Peyer's patch (tissue), 4 donors: Measurements from ENCODE around the gene DNMT1. TPM values are rescaled to one million over a fixed set of nuclear protein-coding genes. Genes with fewer than 3 reads are reported as not detected.

Experiments used
- DNase-seq, 3 donors: peaks; one replicate each; pipeline ENCODE4 v3.0.0-alpha.2; 2017 to 2019
- H3K27ac ChIP-seq, 4 donors: fragments of 200-600 bp; sonication (generic); one replicate each; pipeline ENCODE4 v1.5.1; 2016 to 2019
- H3K27me3 ChIP-seq, 2 donors: fragments of 200-600 bp; sonication (generic); one replicate each; pipeline ENCODE4 v1.5.1; 2019
- H3K36me3 ChIP-seq, 3 donors: fragments of 200-600 bp; sonication (generic); one replicate each; pipeline ENCODE4 v1.5.1; 2016 to 2019
- H3K4me1 ChIP-seq, 4 donors: fragments of 200-600 bp; sonication (generic); one replicate each; pipeline ENCODE4 v1.5.1; 2016 to 2019
- H3K4me3 ChIP-seq, 4 donors: fragments of 200-600 bp; sonication (generic); 1 replicate in 3 of 4; 2 replicates in 1 of 4; pipeline ENCODE4 v1.5.1; 2016 to 2019; ENCODE audit warnings: mild to moderate bottlenecking in 1 of 4
- H3K9me3 ChIP-seq, 4 donors: fragments of 200-600 bp; sonication (generic); one replicate each; pipeline ENCODE4 v1.5.1; 2016 to 2019; ENCODE audit warnings: mild to moderate bottlenecking in 1 of 4
- POLR2A ChIP-seq, 2 donors: fragments of 450-650 bp; IDR thresholded peaks; one replicate each; pipeline ENCODE4 v1.5.1; 2017; ENCODE audit warnings: antibody characterized with exemption in 2 of 2, mild to moderate bottlenecking in 2 of 2, moderate library complexity in 2 of 2
- total RNA-seq, 4 donors: library from RNA; depleted of rRNA; stranded (reverse); fragments of >200 nt; gene quantifications; one replicate each; pipeline ENCODE4 v1.1.0, GENCODE V29; 2016
- TF ChIP-seq, protein P1 (sequence below), 6 experiments: fragments of 450-650 bp in 4 of 6; fragments of 200-600 bp in 2 of 6; sonication (generic) in 1 of 6; IDR thresholded peaks; one replicate each; pipeline ENCODE4 v1.5.1; 2017 to 2019; ENCODE audit warnings: antibody characterized with exemption in 6 of 6, mild to moderate bottlenecking in 3 of 6, moderate library complexity in 1 of 6

Gene DNMT1
- total RNA-seq, 4 donors from 2014 or later: 22.1 to 195 (median 41.5) TPM

DNA sequence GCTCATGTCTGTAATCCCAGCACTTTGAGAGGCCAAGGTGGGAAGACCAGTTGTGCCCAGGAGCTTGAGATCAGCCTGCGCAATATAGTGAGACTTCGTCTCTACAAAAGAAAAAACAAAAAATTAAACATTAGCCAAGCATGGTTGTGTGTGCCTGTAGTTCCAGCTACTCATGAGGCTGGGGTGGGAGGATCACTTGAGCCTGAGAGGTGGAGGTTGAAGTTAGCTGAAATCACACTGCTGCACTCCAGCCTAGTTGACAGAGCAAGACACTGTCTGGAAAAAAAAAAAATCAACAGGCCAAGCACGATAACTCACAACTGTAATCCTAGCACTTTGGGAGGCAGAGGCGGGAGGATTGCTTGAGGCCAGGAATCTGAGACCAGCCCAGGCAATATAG is 40.2 kb upstream of the DNMT1 start:
- H3K4me3 ChIP-seq: no peak overlapping the region
- no peak for DNase-seq
- no peak for TF ChIP-seq POLR2A (IDR thresholded peaks at IDR 0.05)
- TF ChIP-seq, protein P1, sequence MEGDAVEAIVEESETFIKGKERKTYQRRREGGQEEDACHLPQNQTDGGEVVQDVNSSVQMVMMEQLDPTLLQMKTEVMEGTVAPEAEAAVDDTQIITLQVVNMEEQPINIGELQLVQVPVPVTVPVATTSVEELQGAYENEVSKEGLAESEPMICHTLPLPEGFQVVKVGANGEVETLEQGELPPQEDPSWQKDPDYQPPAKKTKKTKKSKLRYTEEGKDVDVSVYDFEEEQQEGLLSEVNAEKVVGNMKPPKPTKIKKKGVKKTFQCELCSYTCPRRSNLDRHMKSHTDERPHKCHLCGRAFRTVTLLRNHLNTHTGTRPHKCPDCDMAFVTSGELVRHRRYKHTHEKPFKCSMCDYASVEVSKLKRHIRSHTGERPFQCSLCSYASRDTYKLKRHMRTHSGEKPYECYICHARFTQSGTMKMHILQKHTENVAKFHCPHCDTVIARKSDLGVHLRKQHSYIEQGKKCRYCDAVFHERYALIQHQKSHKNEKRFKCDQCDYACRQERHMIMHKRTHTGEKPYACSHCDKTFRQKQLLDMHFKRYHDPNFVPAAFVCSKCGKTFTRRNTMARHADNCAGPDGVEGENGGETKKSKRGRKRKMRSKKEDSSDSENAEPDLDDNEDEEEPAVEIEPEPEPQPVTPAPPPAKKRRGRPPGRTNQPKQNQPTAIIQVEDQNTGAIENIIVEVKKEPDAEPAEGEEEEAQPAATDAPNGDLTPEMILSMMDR (IDR thresholded peaks at IDR 0.05): no peak
- H3K36me3 ChIP-seq: no peaks in the 10 kb centered on the region
- no peak overlapping the region for H3K27ac ChIP-seq
- H3K4me1 ChIP-seq: peaks cover 0 to 6% (median 3%) of the 10 kb centered on the region in 4 donors
- no peaks in the 10 kb centered on the region for H3K9me3 ChIP-seq
- H3K27me3 ChIP-seq: no peaks in the 10 kb centered on the region

DNA sequence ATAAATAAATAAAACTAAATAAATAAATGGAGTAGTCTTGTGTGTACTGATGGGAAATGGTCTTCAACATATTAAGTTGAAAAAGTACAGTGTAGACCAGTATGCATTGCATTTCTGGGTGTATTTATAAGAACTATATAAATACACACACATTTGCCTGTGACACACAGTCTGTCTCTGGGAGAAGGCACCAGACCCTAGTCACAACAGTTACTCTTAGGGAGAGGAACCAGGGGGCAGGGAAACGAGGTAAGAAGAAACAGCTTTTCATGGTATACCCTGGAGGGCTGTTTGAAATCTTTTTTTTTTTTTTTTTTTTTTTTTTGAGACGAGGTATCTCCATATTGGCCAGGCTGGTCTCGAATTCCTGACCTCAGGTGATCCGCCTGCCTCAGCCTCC is 39.2 kb upstream of the DNMT1 start:
- Histone ChIP-seq H3K4me1 (peaks cover 0 to 12% (median 9%) of the 10 kb centered on the region in 4 donors), H3K36me3 (no peaks in the 10 kb centered on the region), H3K27me3 (no peaks in the 10 kb centered on the region), H3K27ac (no peak overlapping the region), H3K9me3 (no peaks in the 10 kb centered on the region), H3K4me3 (no peak overlapping the region)
- no peak for TF ChIP-seq POLR2A (IDR thresholded peaks at IDR 0.05)
- TF ChIP-seq, protein P1 (IDR thresholded peaks at IDR 0.05): no peak
- no peak for DNase-seq

- no peaks in the 10 kb centered on the region for H3K36me3 ChIP-seq
- H3K27me3 ChIP-seq: no peaks in the 10 kb centered on the region
- no peak for DNase-seq
- peak overlapping the region; percentile 86 to 91 (median 88) for H3K27ac ChIP-seq
- TF ChIP-seq, protein P1 (IDR thresholded peaks at IDR 0.05): no peak
- TF ChIP-seq POLR2A (IDR thresholded peaks at IDR 0.05): no peak
- H3K4me1 ChIP-seq: peaks cover 0 to 20% (median 9%) of the 10 kb centered on the region in 4 donors
- no peaks in the 10 kb centered on the region for H3K9me3 ChIP-seq
- H3K4me3 ChIP-seq: peak overlapping the region; percentile 66 to 88 (median 71)
Measured at GRCh38 chr19:10231612-10232228, 37.0 kb upstream of the DNMT1 start.

DNA sequence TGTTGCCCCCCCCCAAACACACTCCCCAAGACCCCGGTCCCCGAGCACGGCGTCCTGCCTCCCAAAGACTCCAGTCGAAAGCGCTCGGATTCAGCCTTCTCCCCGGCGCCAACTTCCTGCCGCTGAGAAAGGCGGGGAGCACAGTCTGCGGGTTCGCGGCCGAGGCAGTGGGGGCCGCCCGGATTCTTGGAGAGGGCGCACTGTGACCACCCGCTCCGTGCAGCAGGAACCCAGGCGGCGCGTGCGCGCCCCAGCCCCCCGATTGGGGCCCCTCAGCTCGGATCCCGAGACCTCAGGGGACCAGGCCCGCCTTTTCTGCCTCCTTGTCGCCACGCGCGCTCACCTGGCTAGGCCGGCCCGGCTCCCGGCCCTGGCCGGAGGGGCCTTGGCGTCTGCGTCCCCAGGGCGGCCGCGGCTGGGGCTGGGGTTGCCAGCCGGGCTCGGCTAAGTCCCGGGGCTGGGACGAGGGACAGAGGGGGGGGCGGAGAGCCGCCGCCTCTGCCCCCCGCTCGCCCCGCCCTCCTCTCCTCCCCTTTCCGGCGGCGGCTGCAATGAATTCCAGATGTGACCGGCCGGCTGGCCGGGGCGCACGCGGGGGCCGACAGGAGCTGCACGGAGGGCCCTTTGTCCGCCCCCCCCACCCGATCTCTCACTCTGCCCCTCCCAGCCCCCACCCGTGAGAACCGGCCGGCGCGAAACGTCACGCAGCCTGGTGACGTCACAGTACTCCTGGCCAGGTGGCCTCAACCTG is 36.3 kb upstream of the DNMT1 start, which contains the start of gene S1PR2:
Gene S1PR2 (minus strand): TSS at position 471 of the 751 bp plus-strand sequence. CDS start 6,426 bp downstream, outside the sequence.
- peak within 1 kb of the TSS; percentile 86 to 91 (median 88) for H3K27ac ChIP-seq
- peak; percentile 15 to 25 for TF ChIP-seq POLR2A (IDR thresholded peaks at IDR 0.05)
- TF ChIP-seq, protein P1 (IDR thresholded peaks at IDR 0.05): no peak
- no peaks in the 10 kb centered on the region for H3K27me3 ChIP-seq
- H3K36me3 ChIP-seq: no peaks in the 10 kb centered on the region
- H3K9me3 ChIP-seq: no peaks in the 10 kb centered on the region
- H3K4me1 ChIP-seq: peaks cover 0 to 20% (median 9%) of the 10 kb centered on the region in 4 donors
- peak within 1 kb of the TSS; percentile 66 to 88 (median 71) for H3K4me3 ChIP-seq
- DNase-seq: peak; percentile 72 to 86 (median 81)

GRCh38 chr19:10230173-10230860 is 35.6 kb upstream of the DNMT1 start:
- Histone ChIP-seq H3K36me3 (no peaks in the 10 kb centered on the region), H3K27ac (peak overlapping the region; percentile 86 to 91 (median 88)), H3K4me3 (peak overlapping the region; percentile 66 to 88 (median 71)), H3K27me3 (no peaks in the 10 kb centered on the region), H3K9me3 (no peaks in the 10 kb centered on the region), H3K4me1 (peaks cover 0 to 20% (median 7%) of the 10 kb centered on the region in 4 donors)
- no peak for TF ChIP-seq POLR2A (IDR thresholded peaks at IDR 0.05)
- TF ChIP-seq, protein P1 (IDR thresholded peaks at IDR 0.05): no peak
- DNase-seq: peak in 2 of 3 donors; percentile 60 to 70
